Mammary epithelial cell (primary cell): ENCODE data around the gene PCSK5.

Experiments used
- CTCF ChIP-seq, 2 donors: IDR thresholded peaks in 1 of 2; conservative IDR thresholded peaks in 1 of 2; 2 replicates each; pipeline ENCODE4 v1.5.1; 2011 to 2012; ENCODE audit warnings: inconsistent platforms in 2 of 2, low read length in 2 of 2, mild to moderate bottlenecking in 2 of 2, control low read depth in 1 of 2, low read depth in 1 of 2; ENCODE audit not compliant: insufficient read depth in 1 of 2; ENCODE audit errors: extremely low read depth in 1 of 2
- EZH2 ChIP-seq: IDR thresholded peaks from 2 replicates; pipeline ENCODE4 v1.6.1; 2012; ENCODE audit warnings: low read length, inconsistent platforms, borderline replicate concordance

DNA sequence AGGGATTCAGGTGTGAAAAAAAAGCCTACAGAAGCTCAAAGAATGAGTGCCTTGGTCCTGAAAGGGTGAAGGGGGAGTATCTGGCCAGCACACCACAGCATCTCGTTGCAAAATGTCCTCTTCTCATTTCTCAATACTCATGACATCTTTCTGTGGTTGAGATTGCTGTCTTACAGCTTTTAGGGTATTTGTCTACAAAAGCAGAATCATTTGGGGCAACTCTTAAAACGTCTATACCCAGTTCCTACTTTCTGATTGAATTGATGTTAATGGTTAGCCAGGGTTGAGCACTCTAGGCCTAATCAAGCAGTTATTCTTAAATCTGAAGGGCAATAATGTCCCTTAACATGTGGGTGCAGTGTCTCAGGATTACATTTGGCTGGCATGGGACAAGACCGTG lies 21.2 kb upstream of the PCSK5 start:
- TF ChIP-seq CTCF (conservative IDR thresholded peaks at IDR 0.05 in 1 of 2, IDR thresholded peaks at IDR 0.05 in 1 of 2; ENCODE audit: extremely low read depth in 1 of 2, insufficient read depth in 1 of 2, low read depth in 1 of 2, low read length in 2 of 2): no peak
- TF ChIP-seq EZH2: no peak
